ENCODE results near the gene CLEC18A.
"Not testable (repeated sequence)": the region's sequence is repeated elsewhere in the genome, so short reads cannot be mapped to it uniquely, and the experiment has no call there.

CLEC18A gene

DNA sequence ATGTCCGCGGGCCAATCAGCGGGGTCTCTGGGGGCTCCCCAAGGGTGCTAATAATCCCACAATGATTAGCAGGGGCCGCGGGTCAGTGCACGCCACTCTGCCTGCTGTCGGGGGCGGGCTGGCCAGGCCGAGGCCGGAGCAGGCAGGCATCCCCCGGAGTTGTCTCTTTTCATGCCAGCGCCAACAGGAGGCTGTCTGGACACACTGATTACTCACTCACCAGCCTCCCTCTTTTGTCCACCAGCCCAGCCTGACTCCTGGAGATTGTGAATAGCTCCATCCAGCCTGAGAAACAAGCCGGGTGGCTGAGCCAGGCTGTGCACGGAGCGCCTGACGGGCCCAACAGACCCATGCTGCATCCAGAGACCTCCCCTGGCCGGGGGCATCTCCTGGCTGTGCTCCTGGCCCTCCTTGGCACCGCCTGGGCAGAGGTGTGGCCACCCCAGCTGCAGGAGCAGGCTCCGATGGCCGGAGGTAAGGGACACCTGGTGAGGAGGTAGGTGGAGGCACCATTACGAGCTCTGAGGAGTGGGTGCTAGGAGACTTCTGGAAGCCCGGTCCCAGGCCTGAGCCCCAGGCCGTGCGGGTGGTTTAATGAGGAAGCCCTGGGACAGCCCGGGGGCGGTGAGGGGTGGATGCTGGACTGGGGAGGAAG is at the start of gene CLEC18A:
TSS of gene CLEC18A (plus strand) at position 318 of the 655 bp plus-strand sequence. CDS start at position 351, 33 bp downstream.
- DNase-seq: not testable (repeated sequence)

DNA sequence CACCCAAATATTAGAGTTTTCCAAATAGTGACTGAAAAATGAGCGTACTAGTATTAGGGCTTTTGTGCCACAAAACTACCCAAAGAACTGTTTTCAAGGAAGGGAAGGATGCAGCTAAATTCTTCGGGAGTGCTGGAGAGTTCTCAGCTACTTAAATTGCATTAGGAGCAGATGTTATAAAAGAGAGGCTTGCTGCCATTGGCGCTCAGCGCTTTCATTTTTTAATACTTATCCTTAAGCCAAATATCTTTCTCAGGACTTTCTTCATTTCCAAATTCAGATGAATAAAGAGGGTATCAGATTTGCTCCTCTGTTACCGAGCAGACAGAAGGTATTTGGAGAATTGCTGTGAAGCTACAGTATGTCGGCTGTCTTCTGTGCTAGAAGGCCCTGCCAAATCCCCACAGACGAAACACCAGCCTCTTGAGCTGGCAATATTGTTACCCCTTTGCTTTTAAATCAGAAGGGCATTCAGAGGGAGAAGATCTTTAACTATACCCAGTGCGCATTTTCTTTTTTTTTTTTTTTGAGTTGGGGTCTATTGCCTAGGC is 47.2 kb upstream of the CLEC18A start:
- DNase-seq: no peak

DNA sequence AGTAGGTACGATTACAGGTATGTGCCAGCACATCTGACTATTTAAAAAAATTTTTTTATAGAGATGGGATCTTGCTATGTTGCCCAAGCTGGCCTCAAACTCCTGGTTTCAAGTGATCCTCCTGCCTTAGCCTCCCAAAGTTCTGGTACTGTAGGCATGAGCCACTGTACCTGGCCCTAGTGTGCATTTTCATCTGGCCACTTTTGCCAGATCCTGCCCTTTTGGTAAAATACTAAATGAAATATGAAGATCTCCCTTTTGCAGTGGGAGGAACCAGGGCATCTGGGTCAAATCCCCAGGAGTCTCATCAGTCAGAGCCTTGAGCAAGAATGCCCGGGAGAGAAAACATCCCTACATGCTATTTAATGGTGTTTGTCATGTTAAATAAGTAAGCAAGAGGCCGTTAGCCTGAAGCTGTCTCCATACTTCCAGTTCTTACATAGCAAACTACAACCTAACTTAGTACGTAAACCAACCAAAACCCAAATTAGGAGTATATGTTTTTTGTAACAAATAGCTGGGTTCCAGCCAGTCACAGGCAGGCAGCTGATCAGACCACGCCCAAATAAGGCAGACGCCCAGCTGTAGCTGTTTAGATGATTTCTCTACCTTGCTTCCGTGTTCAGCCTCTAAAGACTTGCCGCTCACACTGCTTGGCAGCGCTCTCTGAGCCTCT is 46.5 kb upstream of the CLEC18A start:
- DNase-seq: no peak

DNA sequence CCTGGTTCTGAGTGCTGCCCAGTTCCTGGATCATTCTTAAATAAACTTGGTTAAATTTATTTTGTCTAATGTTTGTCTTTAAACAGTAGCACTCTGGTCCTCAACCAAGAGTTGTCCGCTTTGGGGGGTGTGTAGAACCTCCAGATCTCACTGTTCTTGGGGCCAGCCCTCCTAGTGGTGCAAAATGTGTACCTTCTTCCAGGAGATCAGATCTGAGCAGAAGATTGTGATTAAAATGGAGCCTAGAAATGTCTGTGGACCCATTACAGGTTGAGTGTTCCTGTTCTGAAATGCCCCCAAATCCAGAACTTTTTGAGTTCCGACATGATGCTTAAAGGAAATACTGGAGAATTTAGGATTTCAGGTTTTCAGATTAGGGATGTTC is 46.0 kb upstream of the CLEC18A start:
- DNase-seq: no peak

DNA sequence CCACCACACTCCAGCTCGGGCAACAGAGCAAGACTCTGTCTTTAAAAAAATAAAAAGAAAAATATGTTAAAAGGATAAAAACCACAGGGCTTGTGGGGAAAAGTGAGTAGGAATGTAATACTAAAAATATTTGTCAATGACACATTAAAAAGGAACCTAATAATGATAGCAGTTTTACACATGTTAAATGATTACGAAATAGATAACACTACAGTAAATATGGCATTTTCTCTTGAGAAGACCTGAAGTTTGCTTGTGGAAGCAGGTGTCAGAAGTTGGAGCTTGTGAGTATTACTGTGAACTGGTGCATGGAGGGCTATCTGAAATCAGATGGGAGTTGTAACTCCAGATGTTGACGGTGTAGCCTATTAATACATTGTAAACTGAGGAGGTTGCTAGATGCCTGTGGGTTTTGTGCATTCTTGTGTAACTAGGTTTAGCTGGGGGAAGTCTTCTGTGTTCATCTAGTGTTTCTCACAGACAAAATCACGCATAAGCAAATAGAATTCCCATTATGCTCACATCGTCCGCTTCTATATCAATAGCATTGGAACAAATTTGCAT is 44.2 kb upstream of the CLEC18A start:
- no peak for DNase-seq

DNA sequence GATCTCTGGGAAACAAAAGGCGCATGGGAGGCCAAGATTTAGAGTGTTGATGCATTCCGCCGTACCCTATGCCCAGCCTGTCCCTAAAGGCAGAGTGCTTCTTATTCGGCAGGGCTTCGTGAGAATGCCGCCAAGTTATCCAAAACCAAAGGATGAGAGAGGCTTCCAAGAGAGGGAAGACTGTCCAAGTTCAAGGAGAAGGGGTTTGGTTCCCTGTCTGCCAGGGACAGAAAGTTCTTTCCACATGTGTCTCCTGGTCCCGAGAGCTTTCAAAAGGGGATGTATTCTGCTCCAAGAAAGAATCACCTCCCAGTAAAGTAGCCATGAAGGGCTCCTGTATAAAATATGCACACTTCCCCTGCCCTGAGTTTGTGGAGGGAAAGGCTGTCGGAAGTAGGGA is 42.1 kb upstream of the CLEC18A start:
- no peak for DNase-seq

DNA sequence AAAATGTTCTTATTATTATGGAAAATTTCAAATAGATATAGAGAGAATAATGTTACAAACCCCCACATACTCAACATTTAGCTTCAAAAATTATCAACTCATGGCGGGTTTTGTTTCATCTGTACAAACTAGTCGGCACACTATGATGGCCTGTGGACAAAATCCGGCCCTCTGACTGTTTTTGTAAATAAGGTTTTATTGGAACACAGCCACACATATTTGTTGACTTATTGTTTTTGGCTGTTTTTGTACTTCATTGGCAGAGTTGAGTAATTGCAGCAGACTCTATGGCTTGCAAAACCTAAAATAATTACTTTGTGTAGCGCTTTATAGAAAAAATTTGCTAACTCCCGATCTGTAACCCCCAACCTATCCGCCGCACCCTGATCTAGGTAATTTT is 41.4 kb upstream of the CLEC18A start:
- DNase-seq: no peak

DNA sequence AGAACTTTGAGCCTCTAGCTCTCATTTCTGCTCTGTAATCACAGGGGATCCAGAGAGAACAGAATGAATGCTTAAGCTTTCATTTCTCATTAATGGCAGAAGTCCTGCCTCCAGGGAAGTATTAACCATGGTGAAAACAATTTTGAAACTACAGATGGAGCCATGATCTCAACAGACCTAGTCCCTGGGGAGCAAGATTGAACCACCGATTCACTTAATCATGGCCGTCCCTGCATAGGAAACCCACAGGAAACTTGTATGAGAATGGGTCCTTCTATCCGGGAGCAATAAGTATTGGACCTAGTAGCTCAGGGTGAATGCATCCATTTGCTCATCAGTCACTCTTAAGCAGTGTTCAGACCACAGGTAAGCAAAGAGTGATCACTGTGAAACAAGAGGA is 40.2 kb upstream of the CLEC18A start:
- no peak for DNase-seq

DNA sequence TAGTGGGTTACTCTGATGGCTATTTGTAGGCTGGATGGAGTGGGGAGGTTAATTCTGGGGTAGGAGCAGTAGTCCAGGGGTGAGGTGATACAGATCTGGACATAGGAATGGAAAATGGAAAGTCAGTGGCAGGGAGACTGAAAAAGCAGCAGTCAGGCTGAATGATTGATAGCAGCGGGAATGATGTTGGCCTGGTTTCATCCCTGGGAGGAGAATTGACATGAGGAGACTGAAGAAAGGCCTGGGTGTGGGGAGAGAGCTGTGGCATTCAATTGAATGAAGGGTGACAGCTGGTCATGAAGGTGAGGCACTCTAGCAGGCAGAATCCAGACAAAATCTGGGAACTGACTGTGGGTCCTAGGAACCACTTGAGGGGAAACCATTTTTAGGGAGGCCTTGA is 34.7 kb upstream of the CLEC18A start:
- DNase-seq: no peak

DNA sequence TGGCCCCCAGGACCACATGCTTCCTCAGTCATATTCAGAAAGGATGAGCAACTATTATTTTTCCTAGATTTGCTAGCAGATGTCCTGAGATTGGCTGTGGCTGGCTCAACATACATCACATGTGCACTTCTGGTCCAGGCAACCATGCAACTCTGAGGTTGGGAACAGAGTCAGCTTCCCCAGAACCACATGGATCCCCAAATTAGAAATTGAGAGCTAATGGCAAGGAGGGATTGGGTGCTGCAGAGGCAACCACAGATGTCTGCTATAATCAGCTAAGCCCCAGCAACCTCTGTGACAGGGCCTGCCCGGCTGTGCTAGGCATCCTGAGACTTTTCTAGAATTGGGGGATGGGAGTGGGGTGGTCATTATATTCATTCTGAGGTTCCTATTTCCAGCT is 33.8 kb upstream of the CLEC18A start:
- DNase-seq: no peak

DNA sequence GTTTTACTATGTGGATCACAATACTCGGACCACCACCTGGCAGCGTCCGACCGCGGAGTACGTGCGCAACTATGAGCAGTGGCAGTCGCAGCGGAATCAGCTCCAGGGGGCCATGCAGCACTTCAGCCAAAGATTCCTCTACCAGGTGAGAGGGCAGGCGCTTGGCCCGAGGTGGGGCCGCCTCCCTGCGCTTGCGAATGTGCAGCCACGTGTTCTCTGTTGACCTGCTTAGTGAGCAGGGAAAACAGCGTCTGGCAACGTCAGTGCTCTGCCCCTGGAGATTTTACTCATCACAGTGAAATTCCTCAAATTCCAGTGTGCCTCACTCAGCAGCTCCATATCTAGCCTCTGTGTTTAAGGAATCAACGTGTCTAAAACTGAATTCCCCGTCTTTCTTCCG is 33.4 kb upstream of the CLEC18A start:
- DNase-seq: no peak

DNA sequence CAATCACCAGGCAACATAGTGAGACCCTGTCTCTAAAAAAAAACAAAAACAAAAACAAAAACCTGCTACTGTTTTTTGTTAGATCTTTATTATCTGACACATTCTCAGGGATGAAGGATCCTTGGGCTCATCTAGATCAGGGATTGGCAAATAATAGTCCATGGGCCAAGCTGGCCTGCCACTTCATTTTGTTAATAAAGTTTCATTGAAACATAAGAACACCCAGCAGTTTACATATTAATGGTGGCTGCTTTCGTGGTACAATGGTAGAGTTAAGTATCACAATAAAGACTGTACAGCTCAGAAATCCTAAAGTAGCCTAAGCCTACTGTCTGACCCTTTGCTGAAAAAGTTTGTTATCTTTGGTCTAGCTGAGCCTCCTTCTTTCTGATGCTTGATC is 32.9 kb upstream of the CLEC18A start:
- no peak for DNase-seq

DNA sequence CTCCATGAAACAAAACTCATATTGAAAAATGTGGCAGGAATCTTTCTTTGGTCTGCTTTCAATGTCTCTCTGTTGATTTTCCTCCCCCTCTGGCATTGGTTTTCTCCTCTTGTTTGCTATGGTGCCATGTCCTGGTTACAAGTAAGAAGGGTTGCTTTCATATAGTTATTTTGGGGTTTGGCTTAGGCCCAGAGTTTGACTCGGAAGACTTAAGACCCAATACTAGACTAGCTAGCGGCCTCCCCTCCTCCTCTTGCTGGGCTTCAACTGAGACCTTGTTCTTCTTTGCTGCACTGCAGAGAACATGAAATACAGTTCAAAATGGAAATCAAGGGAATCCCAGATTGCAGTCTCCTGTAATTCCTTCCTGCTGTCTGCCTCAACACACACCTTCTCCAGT is 30.0 kb upstream of the CLEC18A start:
- DNase-seq: no peak

DNA sequence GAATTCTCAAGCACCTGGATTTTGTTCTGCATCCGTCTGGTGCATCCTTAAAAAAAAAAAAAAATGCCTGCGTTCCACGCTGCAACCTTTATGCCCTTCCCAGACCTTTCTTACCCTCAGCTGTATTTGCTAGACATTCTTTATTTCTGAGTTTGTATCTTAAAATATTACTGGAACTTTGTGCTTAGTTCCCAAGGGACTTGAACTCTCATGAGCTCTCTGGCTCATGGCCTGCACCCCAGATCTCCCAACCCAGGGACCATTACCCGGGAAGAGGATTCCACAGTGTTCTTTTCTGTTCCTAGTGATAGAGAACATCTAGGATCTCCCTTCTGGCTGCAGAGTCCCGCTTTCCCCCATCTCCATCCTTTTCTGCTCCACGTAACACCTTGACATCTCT is 28.9 kb upstream of the CLEC18A start:
- no peak for DNase-seq

DNA sequence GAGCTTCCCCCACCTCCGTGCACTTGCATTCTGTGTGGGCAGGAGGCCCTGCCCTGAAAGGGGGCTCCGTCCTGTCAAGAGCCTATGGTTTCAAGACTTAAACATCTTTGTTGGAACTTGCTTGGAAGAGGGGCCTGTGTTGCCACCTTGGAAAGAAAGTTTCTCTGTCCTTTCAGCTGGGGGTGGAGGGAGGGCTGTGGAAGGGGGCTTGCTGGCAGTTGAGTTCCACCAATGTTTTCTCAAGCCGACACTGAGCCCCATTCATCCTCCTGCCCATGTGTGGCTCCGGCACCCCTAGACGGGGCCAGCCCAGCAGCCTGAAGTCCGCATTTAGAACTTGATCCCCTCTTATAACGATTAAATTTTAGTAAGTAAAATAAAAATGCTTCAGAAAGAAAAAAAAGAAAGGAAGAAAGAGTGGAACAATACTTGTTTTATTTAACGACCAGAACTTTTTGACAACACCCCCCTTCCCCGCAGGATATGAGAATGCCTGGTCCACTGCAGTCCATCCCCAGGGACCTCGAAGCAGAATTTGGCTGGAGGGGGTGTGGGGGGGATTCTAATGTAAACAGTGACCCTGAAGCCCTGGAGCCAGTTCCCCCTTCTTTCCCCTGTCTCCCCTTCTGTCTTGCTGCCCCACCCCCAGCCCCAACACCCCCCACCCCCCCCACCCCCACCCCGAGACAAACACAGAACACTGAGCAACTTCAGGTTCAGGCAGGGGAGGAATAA is 26.9 kb upstream of the CLEC18A start:
- no peak for DNase-seq

DNA sequence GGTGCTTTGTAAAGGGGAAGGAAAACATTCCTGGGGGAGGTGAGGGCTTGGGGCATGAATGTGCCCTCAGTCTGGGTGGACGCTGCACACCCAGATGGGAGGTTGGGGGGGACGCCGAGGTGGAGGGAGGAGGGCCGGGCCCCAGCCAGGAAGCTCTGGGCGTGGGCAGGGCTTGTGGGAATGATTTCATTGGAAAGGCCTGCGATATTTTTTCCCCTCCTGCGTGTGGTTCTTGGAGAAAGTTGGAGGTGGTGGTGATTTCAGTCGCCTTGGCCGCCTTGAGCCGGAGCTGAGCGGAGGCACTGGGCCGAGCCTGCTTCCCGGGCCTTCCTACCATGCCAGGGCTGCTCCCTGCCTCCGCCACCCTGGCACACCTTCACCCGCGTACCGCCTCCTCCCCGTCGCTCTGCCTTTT is 26.4 kb upstream of the CLEC18A start:
- DNase-seq: no peak

DNA sequence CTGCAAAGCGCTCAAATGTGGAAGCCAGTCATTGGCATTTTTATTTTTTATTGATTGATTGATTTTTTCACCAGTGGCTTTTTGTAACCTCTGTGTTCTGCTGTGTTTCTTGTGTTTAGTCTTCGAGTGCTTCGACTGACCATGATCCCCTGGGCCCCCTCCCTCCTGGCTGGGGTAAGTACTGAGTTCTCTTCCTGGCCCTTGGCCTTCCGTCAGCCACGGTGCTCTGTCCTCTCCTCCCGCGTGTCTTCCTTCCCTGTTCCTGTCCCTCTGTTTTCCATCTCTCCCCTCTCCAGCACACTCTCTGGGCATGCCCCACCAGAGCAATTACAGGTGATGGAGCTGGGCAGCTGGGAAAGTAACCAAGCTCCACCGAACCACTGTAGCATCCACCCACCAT is 25.8 kb upstream of the CLEC18A start:
- DNase-seq: no peak

DNA sequence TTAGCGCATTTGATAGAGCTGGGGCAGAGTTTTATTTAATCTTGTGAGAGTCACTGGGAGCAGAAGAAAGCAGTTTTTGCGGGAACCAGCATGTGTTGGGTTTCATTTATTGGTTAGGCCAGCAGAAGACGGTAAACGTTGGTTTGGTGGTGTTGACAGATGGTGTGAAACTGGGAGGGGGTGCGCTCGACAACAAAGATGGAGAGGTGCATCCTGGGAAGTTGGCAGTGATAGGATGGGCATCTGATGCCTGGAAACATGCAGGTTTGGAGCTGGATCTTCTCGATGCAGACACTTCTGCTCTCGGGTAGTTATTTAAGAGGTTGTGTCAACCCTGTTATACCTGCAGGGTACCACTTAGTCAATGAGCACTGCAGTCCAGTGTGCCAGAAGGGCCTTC is 24.9 kb upstream of the CLEC18A start:
- no peak for DNase-seq

DNA sequence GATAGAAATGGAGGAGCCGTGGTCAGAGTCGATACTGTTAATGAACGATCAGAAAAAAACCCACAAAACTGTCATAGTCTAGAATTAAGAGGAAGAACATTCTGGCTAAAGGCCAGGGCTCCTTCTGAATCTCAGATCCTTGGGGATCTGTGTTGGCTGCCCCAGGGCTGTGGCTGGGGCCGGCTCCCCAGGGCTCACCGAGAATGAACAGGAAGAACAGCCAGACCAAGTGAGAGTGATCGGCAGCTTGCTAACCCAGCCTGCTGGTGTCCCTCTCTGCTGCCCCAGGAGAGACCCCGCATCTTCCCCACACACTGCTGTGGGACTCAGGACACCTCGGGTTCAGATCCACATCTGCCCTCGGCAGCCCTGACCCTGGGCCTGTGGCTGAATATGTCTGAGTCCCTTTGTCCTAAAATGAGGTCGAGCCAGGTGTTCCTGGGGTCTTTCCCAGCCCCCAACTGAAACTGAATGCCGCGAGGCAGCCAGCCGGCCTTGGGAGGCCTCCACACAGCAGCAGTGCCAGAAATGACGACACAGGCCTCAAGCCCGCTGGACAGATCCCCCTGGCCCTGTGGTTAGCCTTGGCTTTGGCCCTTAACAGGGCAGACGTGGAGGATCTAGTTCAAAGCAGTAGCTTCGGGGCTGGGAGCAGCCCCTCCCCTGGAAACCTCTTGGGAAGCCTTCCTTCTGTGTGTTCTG is 23.9 kb upstream of the CLEC18A start:
- DNase-seq: no peak

DNA sequence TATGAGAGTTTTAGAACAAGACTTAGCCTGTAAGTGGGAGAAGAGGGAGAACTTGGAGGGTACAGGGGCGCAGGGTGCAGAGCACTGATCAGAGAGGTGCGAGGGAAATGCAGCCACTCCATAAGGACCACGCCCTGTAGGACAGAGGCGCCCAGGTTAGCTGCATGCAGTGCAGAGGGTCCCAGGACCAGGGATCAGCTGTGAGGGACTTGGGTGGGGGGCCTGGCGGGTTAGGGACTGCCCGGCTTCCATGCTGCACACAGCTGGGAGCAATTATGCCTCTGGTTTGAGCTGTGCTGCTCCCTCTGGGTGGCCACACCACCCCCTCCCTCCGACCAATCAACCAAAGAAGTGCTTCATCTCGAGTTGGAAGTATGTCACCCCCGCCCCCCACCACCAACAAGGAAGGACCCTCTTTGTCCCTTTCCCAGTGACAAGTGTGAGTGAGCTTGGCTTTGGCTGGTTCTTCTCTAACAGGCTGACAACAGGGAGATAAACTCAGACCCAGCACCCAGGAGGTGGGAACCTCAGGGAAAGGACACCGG is 22.2 kb upstream of the CLEC18A start:
- DNase-seq: no peak

DNA sequence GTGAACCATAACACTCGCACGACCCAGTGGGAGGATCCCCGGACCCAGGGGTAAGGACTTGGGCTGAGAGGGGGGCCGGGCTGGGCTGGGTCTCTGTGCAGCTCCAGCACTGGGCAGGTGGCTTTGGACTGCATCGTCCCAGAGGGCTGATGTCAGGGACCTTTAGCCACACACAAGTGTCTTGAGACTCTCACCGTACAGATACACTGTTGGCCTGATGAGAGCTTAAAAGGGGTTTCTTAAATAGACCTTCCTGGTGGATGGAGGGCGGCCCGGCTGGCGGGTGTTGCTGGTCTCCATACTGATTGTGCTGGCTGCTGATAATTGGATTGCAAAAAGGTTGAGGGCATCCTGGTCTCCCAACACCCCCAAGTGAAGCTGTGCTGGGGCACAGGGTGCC is 21.7 kb upstream of the CLEC18A start:
- no peak for DNase-seq

DNA sequence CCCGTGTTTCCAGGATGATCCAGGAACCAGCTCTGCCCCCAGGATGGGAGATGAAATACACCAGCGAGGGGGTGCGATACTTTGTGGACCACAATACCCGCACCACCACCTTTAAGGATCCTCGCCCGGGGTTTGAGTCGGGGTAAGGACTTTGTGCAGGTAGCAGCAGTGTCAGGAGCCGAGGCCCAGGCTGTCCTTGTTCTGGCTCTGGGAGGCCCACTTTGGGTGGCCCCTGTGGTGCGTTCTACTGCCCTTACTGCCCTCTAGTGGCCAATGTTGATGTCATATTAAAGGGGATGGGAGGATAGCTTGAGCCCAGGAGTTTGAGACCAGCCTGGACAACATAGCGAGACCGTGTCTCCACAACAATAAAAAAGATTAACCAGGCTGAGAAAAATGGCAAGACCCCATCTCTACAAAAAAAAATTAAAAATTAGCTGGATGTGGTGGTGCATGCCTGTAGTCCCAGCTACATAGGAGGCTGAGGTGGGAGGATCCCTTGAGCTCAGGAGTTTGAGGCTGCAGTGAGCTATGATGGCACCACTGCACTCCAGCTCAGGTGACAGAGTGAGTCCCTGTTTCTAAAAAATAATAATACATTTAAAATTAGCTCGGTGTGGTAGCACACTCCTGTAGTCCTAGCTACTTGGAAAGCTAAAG is 20.9 kb upstream of the CLEC18A start:
- DNase-seq: peak; percentile 6
